OCI-LY7 (cell line): ENCODE results near the gene C9orf57.

Experiments
- EZH2phosphoT487 ChIP-seq: fragments of 200-600 bp; sonication (generic); IDR thresholded peaks from 2 replicates; pipeline ENCODE4 v1.6.1; 2018; ENCODE audit warnings: low read depth, borderline replicate concordance, mild to moderate bottlenecking, mixed run types, antibody characterized with exemption, low read length, moderate library complexity, mixed read lengths
- TF ChIP-seq, protein P1 (sequence below): fragments of 200-600 bp; sonication (generic); conservative IDR thresholded peaks from 2 replicates; pipeline ENCODE4 v1.5.1; 2014; ENCODE audit warnings: mild to moderate bottlenecking, antibody characterized with exemption, low read length, moderate library complexity, mixed read lengths

DNA sequence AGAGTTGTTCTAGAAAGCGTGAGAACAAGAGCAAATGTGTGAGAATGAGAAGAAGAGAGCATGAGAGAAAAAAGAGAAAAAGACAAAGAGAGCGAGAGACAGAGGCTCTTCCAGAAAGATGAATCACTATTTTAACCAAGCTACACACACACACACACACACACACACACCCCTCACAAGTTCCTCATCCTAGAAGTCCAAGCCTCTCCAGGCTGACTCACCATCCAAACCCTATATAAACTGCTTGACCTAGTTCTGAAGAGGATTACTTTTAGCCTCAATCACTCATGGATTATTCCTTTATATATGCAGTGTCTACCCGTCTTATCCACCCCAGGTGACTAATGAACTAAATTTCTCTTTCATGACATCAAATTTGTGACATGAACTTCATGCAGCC lies 37.6 kb downstream of the C9orf57 start:
- TF ChIP-seq, protein P1, sequence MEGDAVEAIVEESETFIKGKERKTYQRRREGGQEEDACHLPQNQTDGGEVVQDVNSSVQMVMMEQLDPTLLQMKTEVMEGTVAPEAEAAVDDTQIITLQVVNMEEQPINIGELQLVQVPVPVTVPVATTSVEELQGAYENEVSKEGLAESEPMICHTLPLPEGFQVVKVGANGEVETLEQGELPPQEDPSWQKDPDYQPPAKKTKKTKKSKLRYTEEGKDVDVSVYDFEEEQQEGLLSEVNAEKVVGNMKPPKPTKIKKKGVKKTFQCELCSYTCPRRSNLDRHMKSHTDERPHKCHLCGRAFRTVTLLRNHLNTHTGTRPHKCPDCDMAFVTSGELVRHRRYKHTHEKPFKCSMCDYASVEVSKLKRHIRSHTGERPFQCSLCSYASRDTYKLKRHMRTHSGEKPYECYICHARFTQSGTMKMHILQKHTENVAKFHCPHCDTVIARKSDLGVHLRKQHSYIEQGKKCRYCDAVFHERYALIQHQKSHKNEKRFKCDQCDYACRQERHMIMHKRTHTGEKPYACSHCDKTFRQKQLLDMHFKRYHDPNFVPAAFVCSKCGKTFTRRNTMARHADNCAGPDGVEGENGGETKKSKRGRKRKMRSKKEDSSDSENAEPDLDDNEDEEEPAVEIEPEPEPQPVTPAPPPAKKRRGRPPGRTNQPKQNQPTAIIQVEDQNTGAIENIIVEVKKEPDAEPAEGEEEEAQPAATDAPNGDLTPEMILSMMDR: no peak
- no peak for TF ChIP-seq EZH2phosphoT487
